KMS-11 (cell line): ENCODE results near the gene GOSR1.

Source experiments
- H2AFZ ChIP-seq: fragments of 200-600 bp; sonication (generic); 2 replicates; pipeline ENCODE4 v1.6.1; 2016; ENCODE audit warnings: antibody characterized with exemption, mixed run types, low read depth
- H3K27ac ChIP-seq: fragments of 200-600 bp; sonication (generic); 2 replicates; pipeline ENCODE4 v1.6.1; 2016; ENCODE audit warnings: mild to moderate bottlenecking, mixed run types
- H3K27me3 ChIP-seq: fragments of 200-600 bp; sonication (generic); 2 replicates; pipeline ENCODE4 v1.6.1; 2017; ENCODE audit warnings: mild to moderate bottlenecking, low read depth, mixed run types, moderate library complexity; ENCODE audit not compliant: insufficient read depth
- H3K36me3 ChIP-seq: fragments of 200-600 bp; sonication (generic); 2 replicates; pipeline ENCODE4 v1.6.1; 2017; ENCODE audit warnings: mild to moderate bottlenecking, mixed run types; ENCODE audit not compliant: insufficient read depth
- H3K4me1 ChIP-seq: fragments of 200-600 bp; sonication (generic); 2 replicates; pipeline ENCODE4 v1.6.1; 2016; ENCODE audit warnings: mild to moderate bottlenecking, low read depth, mixed run types; ENCODE audit not compliant: poor library complexity, severe bottlenecking
- H3K4me2 ChIP-seq: fragments of 200-600 bp; sonication (generic); 2 replicates; pipeline ENCODE4 v1.7.0; 2016; ENCODE audit warnings: mild to moderate bottlenecking, mixed run types
- H3K4me3 ChIP-seq: fragments of 200-600 bp; sonication (generic); IDR thresholded peaks from 2 replicates; pipeline ENCODE4 v1.6.1; 2017; ENCODE audit warnings: low read depth, low read length, mixed read lengths; ENCODE audit not compliant: insufficient read depth
- H3K79me2 ChIP-seq: fragments of 200-600 bp; sonication (generic); 2 replicates; pipeline ENCODE4 v1.6.1; 2016; ENCODE audit warnings: low read depth, mixed run types; ENCODE audit not compliant: insufficient read depth
- H3K9ac ChIP-seq: fragments of 200-600 bp; sonication (generic); 2 replicates; pipeline ENCODE4 v1.6.1; 2016; ENCODE audit warnings: mild to moderate bottlenecking, mixed run types
- H4K20me1 ChIP-seq: fragments of 200-600 bp; sonication (generic); 2 replicates; pipeline ENCODE4 v1.6.1; 2016; ENCODE audit warnings: mild to moderate bottlenecking, mixed run types; ENCODE audit not compliant: insufficient read depth
- CTCF ChIP-seq: fragments of 200-600 bp; sonication (generic); conservative IDR thresholded peaks from 2 replicates; pipeline ENCODE4 v1.6.1; 2017; ENCODE audit warnings: low read depth, mild to moderate bottlenecking, antibody characterized with exemption, low read length, moderate library complexity, mixed read lengths

GOSR1 gene

DNA sequence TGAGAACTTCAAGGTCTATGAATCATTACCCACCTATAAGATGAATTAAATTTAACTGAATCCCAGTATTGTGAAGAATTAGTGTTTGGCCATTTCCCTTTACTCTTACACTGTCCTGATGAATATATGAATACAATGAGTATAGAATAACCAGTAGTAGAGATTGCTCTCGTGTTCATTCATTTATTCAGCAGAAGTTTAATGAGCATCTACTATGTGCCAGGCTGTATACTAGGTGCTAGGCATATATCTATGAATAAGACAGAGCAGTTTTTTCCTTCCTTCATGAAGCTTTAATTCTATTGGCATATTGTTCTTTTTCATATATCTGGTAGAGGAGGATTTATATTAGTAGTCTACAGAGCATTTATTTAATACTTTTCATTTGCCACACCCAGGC lies 6.0 kb downstream of the GOSR1 start:
- H3K4me2 ChIP-seq, result no peak overlapping the region
- H3K79me2 ChIP-seq, result peaks cover 26% of the 10 kb centered on the region
- H4K20me1 ChIP-seq, result no peaks in the 10 kb centered on the region
- H3K9ac ChIP-seq, result no peak overlapping the region
- no peak for TF ChIP-seq CTCF
- H3K27ac ChIP-seq, result no peak overlapping the region
- peaks cover 8% of the 10 kb centered on the region for H3K4me1 ChIP-seq
- H3K36me3 ChIP-seq, result peaks cover 15% of the 10 kb centered on the region; the same call in 1 of the 2 replicates
- no peak overlapping the region for H3K4me3 ChIP-seq
- no peaks in the 10 kb centered on the region for H3K27me3 ChIP-seq
- H2AFZ ChIP-seq, result no peak overlapping the region

- Histone ChIP-seq H3K4me3 (no peak overlapping the region), H3K4me1 (no peaks in the 10 kb centered on the region), H3K27me3 (no peaks in the 10 kb centered on the region), H4K20me1 (no peaks in the 10 kb centered on the region), H3K27ac (no peak overlapping the region), H3K79me2 (no peaks in the 10 kb centered on the region), H3K4me2 (no peak overlapping the region), H2AFZ (no peak overlapping the region), H3K36me3 (peaks cover 18% of the 10 kb centered on the region; the same call in 1 of the 2 replicates), H3K9ac (no peak overlapping the region)
- TF ChIP-seq CTCF, result no peak
These were observed 16.6 kb downstream of the GOSR1 start for GRCh38 chr17:30493780-30494179.

DNA sequence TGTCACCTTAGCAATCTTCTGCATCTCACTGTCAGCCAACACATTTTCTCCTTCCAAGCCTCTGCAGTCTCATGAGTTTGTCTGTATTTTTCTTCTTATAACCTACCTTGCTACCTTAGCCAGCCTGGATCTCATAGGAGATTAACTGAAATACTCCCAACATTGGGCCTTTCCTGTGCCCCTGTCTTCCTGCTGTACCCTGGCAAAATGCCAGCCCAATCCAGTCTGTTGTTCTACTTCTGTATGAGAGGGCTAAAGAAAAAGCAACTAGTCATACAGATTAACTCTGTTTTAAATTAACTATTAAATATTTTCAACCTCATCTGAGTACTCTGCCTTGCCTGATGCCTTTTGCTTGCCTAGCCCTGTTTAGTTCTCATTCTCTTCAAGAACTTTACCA lies 18.4 kb downstream of the GOSR1 start:
- no peak for TF ChIP-seq CTCF
- no peaks in the 10 kb centered on the region for H3K4me1 ChIP-seq
- H3K27me3 ChIP-seq, result no peaks in the 10 kb centered on the region
- peaks cover 15% of the 10 kb centered on the region; the same call in 1 of the 2 replicates for H3K36me3 ChIP-seq
- H3K9ac ChIP-seq, result no peak overlapping the region
- H3K79me2 ChIP-seq, result no peaks in the 10 kb centered on the region
- no peak overlapping the region for H3K27ac ChIP-seq
- no peak overlapping the region for H3K4me2 ChIP-seq
- H3K4me3 ChIP-seq, result no peak overlapping the region
- no peaks in the 10 kb centered on the region for H4K20me1 ChIP-seq
- no peak overlapping the region for H2AFZ ChIP-seq

GRCh38 chr17:30503558-30503957 lies 26.4 kb downstream of the GOSR1 start:
- Histone ChIP-seq H3K9ac (no peak overlapping the region), H3K4me2 (no peak overlapping the region), H3K27ac (no peak overlapping the region), H3K4me1 (no peaks in the 10 kb centered on the region), H3K4me3 (no peak overlapping the region), H3K27me3 (no peaks in the 10 kb centered on the region), H4K20me1 (no peaks in the 10 kb centered on the region), H3K79me2 (no peaks in the 10 kb centered on the region), H2AFZ (no peak overlapping the region), H3K36me3 (no peaks in the 10 kb centered on the region; the same call in 1 of the 2 replicates)
- TF ChIP-seq CTCF, result no peak
